A549 (cell line): ENCODE measurements around the gene KCND1. TPM values are rescaled to one million over a fixed set of nuclear protein-coding genes. Genes with fewer than 3 reads are reported as not detected.

Experiments used
- ATAC-seq, 2 experiments: fragments of 200-7000 bp in 1 of 2; fragments of >200 bp in 1 of 2; cut with Nextera tagmentation in 1 of 2; cut with Tn5 transposase in 1 of 2; 3 replicates each; pipeline versions ENCODE4 v1.8.0 to v1.9.1; 2018 to 2020; ENCODE audit warnings: mild to moderate bottlenecking in 1 of 2, moderate library complexity in 1 of 2
- CTCF ChIA-PET: fragments of 300-600 bp; sonication (Branson Sonifier 250); formaldehyde crosslinking; extraction: SDS; loops from one replicate; lab custom pipeline; 2021; ENCODE audit warnings: antibody characterized with exemption, inconsistent platforms; lab: Yijun Ruan, JAX
- POLR2A ChIA-PET: fragments of 350-600 bp; formaldehyde crosslinking; extraction: SDS; loops from one replicate; lab custom pipeline; 2021; ENCODE audit warnings: antibody characterized with exemption, inconsistent platforms; lab: Yijun Ruan, JAX
- DNase-seq, 2 experiments: peaks; one replicate each; pipeline versions ENCODE4 v3.0.0 to v3.0.0-alpha.2; 2011 to 2016; ENCODE audit warnings: low read depth in 1 of 2, low spot score in 1 of 2
- FAIRE-seq: peaks from 2 replicates; lab custom pipeline; 2011; peaks lifted over from hg19 to GRCh38; lab: Jason Lieb, UNC
- H3K27ac ChIP-seq, 2 experiments: fragments of >200 bp; sonication (Bioruptor Twin); formaldehyde crosslinking; 3 replicates each; pipeline ENCODE4 v1.5.1; 2016 to 2017
- H3K4me1 ChIP-seq: fragments of >200 bp; sonication (Bioruptor Twin); formaldehyde crosslinking; 3 replicates; pipeline ENCODE4 v1.6.1; 2016
- H3K4me2 ChIP-seq: fragments of >200 bp; sonication (Bioruptor Twin); formaldehyde crosslinking; 3 replicates; pipeline ENCODE4 v1.6.1; 2016
- H3K4me3 ChIP-seq: fragments of >200 bp; sonication (Bioruptor Twin); formaldehyde crosslinking; 3 replicates; pipeline ENCODE4 v1.5.1; 2016
- H3K9me3 ChIP-seq: fragments of >200 bp; sonication (Bioruptor Twin); formaldehyde crosslinking; 3 replicates; pipeline ENCODE4 v1.6.1; 2016
- BHLHE40 ChIP-seq: IDR thresholded peaks from 2 replicates; pipeline ENCODE4 v1.6.1; 2012; ENCODE audit warnings: low read depth, low read length, inconsistent platforms
- ESRRA ChIP-seq: fragments of 150-350 bp; IDR thresholded peaks from 2 replicates; pipeline ENCODE4 v1.6.1; 2014; ENCODE audit warnings: mild to moderate bottlenecking, low read length, borderline replicate concordance
- GATA3 ChIP-seq: IDR thresholded peaks from 2 replicates; pipeline ENCODE4 v1.6.1; 2012; ENCODE audit warnings: borderline replicate concordance
- HDAC2 ChIP-seq: fragments of 200-600 bp; sonication (generic); IDR thresholded peaks from 2 replicates; pipeline ENCODE4 v1.6.1; 2016
- JUNB ChIP-seq: fragments of >200 bp; sonication (Bioruptor Twin); formaldehyde crosslinking; IDR thresholded peaks from 2 replicates; pipeline ENCODE4 v1.6.1; 2016
- MAFK ChIP-seq: fragments of 450-650 bp; IDR thresholded peaks from 2 replicates; pipeline ENCODE4 v1.6.1; 2014; ENCODE audit not compliant: partially characterized antibody
- MYC ChIP-seq: IDR thresholded peaks from 2 replicates; pipeline ENCODE4 v1.6.1; 2012; ENCODE audit warnings: mild to moderate bottlenecking, inconsistent platforms, low read length, improper control_type of control experiment, borderline replicate concordance
- NFE2L2 ChIP-seq: fragments of 150-350 bp; conservative IDR thresholded peaks from 2 replicates; pipeline ENCODE4 v1.6.1; 2014; ENCODE audit warnings: low read length
- NPAS2 ChIP-seq: fragments of 250-450 bp; sonication (Bioruptor Pico); IDR thresholded peaks from 2 replicates; pipeline ENCODE4 v1.8.0; 2022; ENCODE audit warnings: mild to moderate bottlenecking, moderate library complexity, borderline replicate concordance
- NR3C1 ChIP-seq: fragments of >200 bp; sonication (Bioruptor Twin); formaldehyde crosslinking; IDR thresholded peaks from 3 replicates; pipeline ENCODE4 v1.6.1; 2017
- PHF8 ChIP-seq: fragments of 200-600 bp; sonication (generic); IDR thresholded peaks from 2 replicates; pipeline ENCODE4 v1.6.1; 2016; ENCODE audit warnings: low read depth, mild to moderate bottlenecking, antibody characterized with exemption, moderate library complexity, borderline replicate concordance
- POLR2A ChIP-seq: IDR thresholded peaks from 2 replicates; pipeline ENCODE4 v1.6.1; 2012; ENCODE audit warnings: mild to moderate bottlenecking, low read length
- POLR2AphosphoS2 ChIP-seq: conservative IDR thresholded peaks from 2 replicates; pipeline ENCODE4 v1.6.1; 2012; ENCODE audit warnings: low read length, improper control_type of control experiment, inconsistent platforms
- RAD21 ChIP-seq, 2 experiments: fragments of >200 bp in 1 of 2; sonication (Bioruptor Twin) in 1 of 2; formaldehyde crosslinking in 1 of 2; IDR thresholded peaks in 1 of 2; conservative IDR thresholded peaks in 1 of 2; 2 replicates in 1 of 2; 3 replicates in 1 of 2; pipeline ENCODE4 v1.6.1; 2012 to 2018; ENCODE audit warnings: inconsistent platforms in 1 of 2
- RARB ChIP-seq: fragments of 250-450 bp; sonication (Bioruptor Pico); IDR thresholded peaks from 2 replicates; pipeline ENCODE4 v1.8.0; 2021; ENCODE audit warnings: mild to moderate bottlenecking, moderate library complexity
- RCOR1 ChIP-seq: fragments of 150-350 bp; IDR thresholded peaks from 2 replicates; pipeline ENCODE4 v1.6.1; 2014; ENCODE audit warnings: antibody characterized with exemption, low read length, low read depth
- SREBF2 ChIP-seq: fragments of 450-650 bp; IDR thresholded peaks from 2 replicates; pipeline ENCODE4 v1.6.1; 2014; ENCODE audit warnings: mild to moderate bottlenecking, moderate library complexity
- TP53 ChIP-seq: fragments of 250-450 bp; sonication (Bioruptor Pico); IDR thresholded peaks from 2 replicates; pipeline ENCODE4 v1.5.0; 2021; ENCODE audit warnings: mild to moderate bottlenecking, moderate library complexity
- ZC3H11A ChIP-seq: fragments of 450-650 bp; IDR thresholded peaks from 2 replicates; pipeline ENCODE4 v1.6.1; 2014; ENCODE audit warnings: antibody characterized with exemption, mild to moderate bottlenecking
- ZNF302 ChIP-seq: fragments of 250-450 bp; sonication (Bioruptor Pico); IDR thresholded peaks from 2 replicates; pipeline ENCODE4 v1.9.0; 2021; ENCODE audit warnings: inconsistent platforms, mild to moderate bottlenecking, moderate library complexity
- ZSCAN20 ChIP-seq: fragments of 250-450 bp; sonication (Bioruptor Pico); IDR thresholded peaks from 2 replicates; pipeline ENCODE4 v1.8.0; 2022; ENCODE audit warnings: mild to moderate bottlenecking, moderate library complexity
- WGBS: methylation state at CpG from one replicate; pipeline ENCODE4 v1.1.6; 2017; ENCODE audit errors: missing lambda C conversion rate; 5-methylcytosine and 5-hydroxymethylcytosine counted together
- polyA minus RNA-seq: library from RNA; depleted of rRNA, polyadenylated mRNA; stranded (reverse); fragments of >200 nt; gene quantifications from 2 replicates; pipeline ENCODE4 v1.2.3, GENCODE V29; 2011; rRNA and poly(A)+ RNA removed
- polyA plus RNA-seq, 4 experiments: library from polyadenylated mRNA; depleted of rRNA in 3 of 4; stranded (reverse); fragments of >200 nt; fragmentation: RNase III in 1 of 4; extraction: RNeasy Plus Mini Kit Qiagen cat#74134 plus additional on column Dnase treatment in 1 of 4; gene quantifications; 2 replicates in 3 of 4; 3 replicates in 1 of 4; pipeline ENCODE4 v1.2.3, GENCODE V29; 2011 to 2017
- TF ChIP-seq, protein P1 (sequence below): IDR thresholded peaks from 2 replicates; pipeline ENCODE4 v1.6.1; 2012
- TF ChIP-seq, protein P2 (sequence below): fragments of 450-650 bp; IDR thresholded peaks from 2 replicates; pipeline ENCODE4 v1.6.1; 2014; ENCODE audit warnings: antibody characterized with exemption
- TF ChIP-seq, protein P3 (sequence below): fragments of 250-450 bp; sonication (Bioruptor Pico); IDR thresholded peaks from 2 replicates; pipeline ENCODE4 v1.5.0; 2020; ENCODE audit warnings: low read depth, mild to moderate bottlenecking, moderate library complexity
- TF ChIP-seq, protein P4 (sequence below): fragments of >200 bp; sonication (Bioruptor Twin); formaldehyde crosslinking; IDR thresholded peaks from 3 replicates; pipeline ENCODE4 v1.5.1; 2016
- TF ChIP-seq, protein P5 (sequence below): fragments of >200 bp; sonication (Bioruptor Twin); formaldehyde crosslinking; IDR thresholded peaks from 3 replicates; pipeline ENCODE4 v1.6.1; 2016
- TF ChIP-seq, protein P6 (sequence below): fragments of 200-600 bp; sonication (generic); IDR thresholded peaks from 2 replicates; pipeline ENCODE4 v1.6.1; 2016; ENCODE audit warnings: antibody characterized with exemption, mild to moderate bottlenecking, moderate library complexity

The KCND1 gene
- 0.59 and 1.1 TPM in 2 replicates for polyA plus RNA-seq (2011; rRNA removed)
- 0.65 and 1.1 TPM in 2 replicates for polyA plus RNA-seq (2012; cell fraction: cytosol; rRNA removed)
- 8.6 and 9.5 TPM in 2 replicates for polyA plus RNA-seq (2012; cell fraction: nucleus; rRNA removed)
- polyA plus RNA-seq (2017; fragmentation: RNase III; extraction: RNeasy Plus Mini Kit Qiagen cat#74134 plus additional on column Dnase treatment), result 0.69 to 0.79 TPM (median 0.77 TPM) in 3 replicates
- polyA minus RNA-seq, result 0.29 and 0.50 TPM in 2 replicates

DNA sequence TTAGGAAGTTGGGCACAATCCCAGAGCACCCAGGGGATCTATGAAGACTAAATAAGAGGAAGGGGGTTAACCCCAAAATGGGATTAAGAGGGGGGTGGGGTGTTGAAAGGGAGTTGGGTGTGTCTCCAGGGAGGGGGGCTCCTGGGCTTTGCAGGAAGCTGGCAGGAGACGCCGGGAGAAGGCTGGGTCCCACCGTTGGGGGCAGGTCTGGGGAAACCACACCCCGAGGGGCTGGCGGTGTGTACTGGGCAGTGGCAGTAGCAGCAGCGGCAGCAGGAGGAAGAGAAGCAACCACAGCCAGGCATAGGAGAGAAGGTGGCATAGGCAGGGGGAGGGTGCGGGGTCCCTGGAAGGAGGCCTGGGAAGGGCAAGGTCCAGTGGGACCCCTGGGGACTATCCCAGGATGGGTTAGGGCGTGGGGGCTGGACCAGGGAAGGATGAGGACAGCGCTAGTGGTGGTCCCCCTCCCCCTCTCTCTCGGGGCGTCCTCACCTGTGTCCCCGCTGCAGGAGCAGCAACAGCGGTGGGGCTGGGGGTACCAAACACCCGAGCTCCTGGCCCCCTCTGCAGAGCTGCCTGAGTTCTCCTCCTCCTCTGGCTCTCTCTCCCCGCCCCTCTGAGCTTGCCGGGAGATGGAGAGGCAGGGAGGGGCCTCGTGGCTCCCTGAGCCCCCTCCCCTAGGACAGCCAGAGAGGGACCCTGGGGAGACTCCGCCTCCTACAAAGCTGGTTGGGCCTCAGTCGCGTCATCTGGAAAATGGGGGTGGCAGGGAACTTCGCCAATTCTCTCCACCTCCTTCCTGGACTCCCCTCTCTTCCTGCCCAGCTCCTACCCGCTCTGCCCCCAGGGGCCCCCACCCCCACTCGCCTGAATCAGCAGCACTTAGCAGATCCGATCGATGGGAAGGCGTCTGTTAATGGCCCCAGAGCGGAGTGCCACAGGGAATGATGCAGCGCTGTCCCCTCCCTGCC is at the start of gene KCND1:
KCND1 (minus strand) TSS at position 596 of the 971 bp plus-strand sequence. CDS start 1,573 bp downstream, outside the sequence.
- CTCF ChIA-PET, result interaction anchor here (0.8 to 4.9 kb wide), 12 partner anchors 9 to 80 kb away, joined by 3 to 32 read pairs (median 5); partner anchors contain the start of genes GRIPAP1, OTUD5 and TFE3

DNA sequence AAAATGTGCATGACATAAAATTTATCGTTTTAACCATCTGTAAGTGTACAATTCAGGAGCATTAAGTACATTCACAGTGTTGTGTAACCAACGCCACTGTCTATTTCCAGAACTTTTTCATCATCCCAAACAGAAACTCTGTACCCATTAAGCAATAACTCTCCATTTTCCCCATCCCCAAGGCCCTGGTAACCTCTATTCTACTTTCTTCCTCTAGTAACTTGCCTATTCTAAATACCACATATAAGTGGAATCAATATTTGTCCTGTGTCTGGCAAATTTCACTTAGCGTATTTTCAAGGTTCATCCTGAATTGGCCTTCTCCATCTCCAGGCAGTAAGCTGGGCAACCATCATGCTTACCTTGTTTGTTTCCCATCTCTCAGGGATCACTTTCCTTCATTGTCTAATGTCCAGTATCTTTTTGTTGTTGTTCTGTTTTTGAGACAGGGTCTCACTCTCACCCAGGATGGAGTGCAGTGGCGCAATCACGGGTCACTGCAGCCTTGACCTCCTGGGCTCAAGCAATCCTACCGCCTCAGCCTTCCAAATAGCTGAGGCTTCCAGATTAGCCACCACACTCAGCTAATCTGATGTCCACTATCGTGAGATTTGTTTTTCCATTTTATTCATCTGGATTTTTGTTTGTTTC is 48.1 kb upstream of the KCND1 start:
- WGBS, result 78% methylated on average over 7 of the region's 7 CpGs
- no peaks in the 10 kb centered on the region for H3K9me3 ChIP-seq
- DNase-seq (no peak), ATAC-seq (no peak), FAIRE-seq (no peak)
- no peak overlapping the region for H3K4me2 ChIP-seq
- no peaks in the 10 kb centered on the region for H3K4me1 ChIP-seq
- H3K27ac ChIP-seq, result no peak overlapping the region
- POLR2A ChIA-PET, result no interaction called here
- H3K4me3 ChIP-seq, result no peak overlapping the region
- CTCF ChIA-PET, result no interaction called here
- TF ChIP-seq, protein P1, sequence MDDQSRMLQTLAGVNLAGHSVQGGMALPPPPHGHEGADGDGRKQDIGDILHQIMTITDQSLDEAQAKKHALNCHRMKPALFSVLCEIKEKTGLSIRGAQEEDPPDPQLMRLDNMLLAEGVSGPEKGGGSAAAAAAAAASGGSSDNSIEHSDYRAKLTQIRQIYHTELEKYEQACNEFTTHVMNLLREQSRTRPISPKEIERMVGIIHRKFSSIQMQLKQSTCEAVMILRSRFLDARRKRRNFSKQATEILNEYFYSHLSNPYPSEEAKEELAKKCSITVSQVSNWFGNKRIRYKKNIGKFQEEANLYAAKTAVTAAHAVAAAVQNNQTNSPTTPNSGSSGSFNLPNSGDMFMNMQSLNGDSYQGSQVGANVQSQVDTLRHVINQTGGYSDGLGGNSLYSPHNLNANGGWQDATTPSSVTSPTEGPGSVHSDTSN, result no peak
- TF ChIP-seq, protein P2, sequence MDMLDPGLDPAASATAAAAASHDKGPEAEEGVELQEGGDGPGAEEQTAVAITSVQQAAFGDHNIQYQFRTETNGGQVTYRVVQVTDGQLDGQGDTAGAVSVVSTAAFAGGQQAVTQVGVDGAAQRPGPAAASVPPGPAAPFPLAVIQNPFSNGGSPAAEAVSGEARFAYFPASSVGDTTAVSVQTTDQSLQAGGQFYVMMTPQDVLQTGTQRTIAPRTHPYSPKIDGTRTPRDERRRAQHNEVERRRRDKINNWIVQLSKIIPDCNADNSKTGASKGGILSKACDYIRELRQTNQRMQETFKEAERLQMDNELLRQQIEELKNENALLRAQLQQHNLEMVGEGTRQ, result no peak
- no peak for TF ChIP-seq ZNF302
- no peak for TF ChIP-seq POLR2AphosphoS2
- TF ChIP-seq, protein P3, sequence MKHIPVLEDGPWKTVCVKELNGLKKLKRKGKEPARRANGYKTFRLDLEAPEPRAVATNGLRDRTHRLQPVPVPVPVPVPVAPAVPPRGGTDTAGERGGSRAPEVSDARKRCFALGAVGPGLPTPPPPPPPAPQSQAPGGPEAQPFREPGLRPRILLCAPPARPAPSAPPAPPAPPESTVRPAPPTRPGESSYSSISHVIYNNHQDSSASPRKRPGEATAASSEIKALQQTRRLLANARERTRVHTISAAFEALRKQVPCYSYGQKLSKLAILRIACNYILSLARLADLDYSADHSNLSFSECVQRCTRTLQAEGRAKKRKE, result no peak
- TF ChIP-seq RCOR1, result no peak
- no peak for TF ChIP-seq NFE2L2
- TF ChIP-seq GATA3, result no peak
- TF ChIP-seq JUNB, result no peak
- no peak for TF ChIP-seq MYC
- TF ChIP-seq, protein P4, sequence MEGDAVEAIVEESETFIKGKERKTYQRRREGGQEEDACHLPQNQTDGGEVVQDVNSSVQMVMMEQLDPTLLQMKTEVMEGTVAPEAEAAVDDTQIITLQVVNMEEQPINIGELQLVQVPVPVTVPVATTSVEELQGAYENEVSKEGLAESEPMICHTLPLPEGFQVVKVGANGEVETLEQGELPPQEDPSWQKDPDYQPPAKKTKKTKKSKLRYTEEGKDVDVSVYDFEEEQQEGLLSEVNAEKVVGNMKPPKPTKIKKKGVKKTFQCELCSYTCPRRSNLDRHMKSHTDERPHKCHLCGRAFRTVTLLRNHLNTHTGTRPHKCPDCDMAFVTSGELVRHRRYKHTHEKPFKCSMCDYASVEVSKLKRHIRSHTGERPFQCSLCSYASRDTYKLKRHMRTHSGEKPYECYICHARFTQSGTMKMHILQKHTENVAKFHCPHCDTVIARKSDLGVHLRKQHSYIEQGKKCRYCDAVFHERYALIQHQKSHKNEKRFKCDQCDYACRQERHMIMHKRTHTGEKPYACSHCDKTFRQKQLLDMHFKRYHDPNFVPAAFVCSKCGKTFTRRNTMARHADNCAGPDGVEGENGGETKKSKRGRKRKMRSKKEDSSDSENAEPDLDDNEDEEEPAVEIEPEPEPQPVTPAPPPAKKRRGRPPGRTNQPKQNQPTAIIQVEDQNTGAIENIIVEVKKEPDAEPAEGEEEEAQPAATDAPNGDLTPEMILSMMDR, result no peak
- TF ChIP-seq RAD21 (conservative IDR thresholded peaks at IDR 0.05 in 1 of 2, IDR thresholded peaks at IDR 0.05 in 1 of 2), result no peak

More for the DNA sequence above, at the start of gene KCND1:
- peaks cover 13% of the 10 kb centered on the region for H3K4me1 ChIP-seq
- H3K9me3 ChIP-seq, result no peaks in the 10 kb centered on the region
- H3K27ac ChIP-seq, result peak within 1 kb of the TSS in 1 of 2 experiments; percentile 70; a peak in 3 of 6 replicates
- POLR2A ChIA-PET, result interaction anchor here (1.4 kb wide), 1 partner anchor 14 kb away, joined by 5 read pairs; the partner anchor contains the start of gene OTUD5
- peak within 1 kb of the TSS; percentile 56 for H3K4me2 ChIP-seq
- H3K4me3 ChIP-seq, result peak within 1 kb of the TSS; percentile 0; the same call in 1 of the 3 replicates
- ATAC-seq, result peak; percentile 44 to 60; a peak in 4 of 6 replicates
- DNase-seq, result no peak
- TF ChIP-seq RCOR1 (no peak), SREBF2 (no peak), ZC3H11A (no peak), BHLHE40 (no peak), NPAS2 (CRISPR knock-in tag) (no peak), ZNF302 (no peak), ZSCAN20 (CRISPR knock-in tag) (no peak), HDAC2 (no peak), POLR2A (no peak), NR3C1 (no peak), PHF8 (no peak), MYC (no peak), TP53 (CRISPR knock-in tag) (no peak), RARB (no peak), RAD21 (conservative IDR thresholded peaks at IDR 0.05 in 1 of 2, IDR thresholded peaks at IDR 0.05 in 1 of 2) (no peak), MAFK (no peak), ESRRA (no peak)
- TF ChIP-seq, protein P5, sequence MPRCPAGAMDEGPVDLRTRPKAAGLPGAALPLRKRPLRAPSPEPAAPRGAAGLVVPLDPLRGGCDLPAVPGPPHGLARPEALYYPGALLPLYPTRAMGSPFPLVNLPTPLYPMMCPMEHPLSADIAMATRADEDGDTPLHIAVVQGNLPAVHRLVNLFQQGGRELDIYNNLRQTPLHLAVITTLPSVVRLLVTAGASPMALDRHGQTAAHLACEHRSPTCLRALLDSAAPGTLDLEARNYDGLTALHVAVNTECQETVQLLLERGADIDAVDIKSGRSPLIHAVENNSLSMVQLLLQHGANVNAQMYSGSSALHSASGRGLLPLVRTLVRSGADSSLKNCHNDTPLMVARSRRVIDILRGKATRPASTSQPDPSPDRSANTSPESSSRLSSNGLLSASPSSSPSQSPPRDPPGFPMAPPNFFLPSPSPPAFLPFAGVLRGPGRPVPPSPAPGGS, result no peak
- TF ChIP-seq, protein P6, sequence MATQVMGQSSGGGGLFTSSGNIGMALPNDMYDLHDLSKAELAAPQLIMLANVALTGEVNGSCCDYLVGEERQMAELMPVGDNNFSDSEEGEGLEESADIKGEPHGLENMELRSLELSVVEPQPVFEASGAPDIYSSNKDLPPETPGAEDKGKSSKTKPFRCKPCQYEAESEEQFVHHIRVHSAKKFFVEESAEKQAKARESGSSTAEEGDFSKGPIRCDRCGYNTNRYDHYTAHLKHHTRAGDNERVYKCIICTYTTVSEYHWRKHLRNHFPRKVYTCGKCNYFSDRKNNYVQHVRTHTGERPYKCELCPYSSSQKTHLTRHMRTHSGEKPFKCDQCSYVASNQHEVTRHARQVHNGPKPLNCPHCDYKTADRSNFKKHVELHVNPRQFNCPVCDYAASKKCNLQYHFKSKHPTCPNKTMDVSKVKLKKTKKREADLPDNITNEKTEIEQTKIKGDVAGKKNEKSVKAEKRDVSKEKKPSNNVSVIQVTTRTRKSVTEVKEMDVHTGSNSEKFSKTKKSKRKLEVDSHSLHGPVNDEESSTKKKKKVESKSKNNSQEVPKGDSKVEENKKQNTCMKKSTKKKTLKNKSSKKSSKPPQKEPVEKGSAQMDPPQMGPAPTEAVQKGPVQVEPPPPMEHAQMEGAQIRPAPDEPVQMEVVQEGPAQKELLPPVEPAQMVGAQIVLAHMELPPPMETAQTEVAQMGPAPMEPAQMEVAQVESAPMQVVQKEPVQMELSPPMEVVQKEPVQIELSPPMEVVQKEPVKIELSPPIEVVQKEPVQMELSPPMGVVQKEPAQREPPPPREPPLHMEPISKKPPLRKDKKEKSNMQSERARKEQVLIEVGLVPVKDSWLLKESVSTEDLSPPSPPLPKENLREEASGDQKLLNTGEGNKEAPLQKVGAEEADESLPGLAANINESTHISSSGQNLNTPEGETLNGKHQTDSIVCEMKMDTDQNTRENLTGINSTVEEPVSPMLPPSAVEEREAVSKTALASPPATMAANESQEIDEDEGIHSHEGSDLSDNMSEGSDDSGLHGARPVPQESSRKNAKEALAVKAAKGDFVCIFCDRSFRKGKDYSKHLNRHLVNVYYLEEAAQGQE, result no peak
- no peak for FAIRE-seq
- WGBS, result 32% methylated on average over 16 of the region's 28 CpGs
